Stimulated activated naive CD8-positive, alpha-beta T cell treated with anti-CD3 and anti-CD28 coated beads, Interleukin-15, Interleukin-2, amounts not matched to agents 100 ng/mL and 50 ng/mL, for 24 hours (primary cell): ENCODE results near the gene PTPRK.

Source experiments
- H3K27ac Mint-ChIP-seq: one replicate; pipeline ENCODE4 v1.8.0; 2021; ENCODE audit warnings: mild to moderate bottlenecking, mixed read lengths
- H3K27me3 Mint-ChIP-seq: one replicate; pipeline ENCODE4 v1.8.0; 2021; ENCODE audit warnings: mixed read lengths
- H3K36me3 Mint-ChIP-seq: one replicate; pipeline ENCODE4 v1.8.0; 2021; ENCODE audit warnings: low read depth, mixed read lengths
- H3K4me1 Mint-ChIP-seq: one replicate; pipeline ENCODE4 v1.8.0; 2021; ENCODE audit warnings: low read depth, mixed read lengths
- H3K4me3 Mint-ChIP-seq: one replicate; pipeline ENCODE4 v1.8.0; 2021; ENCODE audit warnings: mild to moderate bottlenecking, mixed read lengths
- H3K9me3 Mint-ChIP-seq: one replicate; pipeline ENCODE4 v1.8.0; 2021; ENCODE audit warnings: mixed read lengths

Gene PTPRK

DNA sequence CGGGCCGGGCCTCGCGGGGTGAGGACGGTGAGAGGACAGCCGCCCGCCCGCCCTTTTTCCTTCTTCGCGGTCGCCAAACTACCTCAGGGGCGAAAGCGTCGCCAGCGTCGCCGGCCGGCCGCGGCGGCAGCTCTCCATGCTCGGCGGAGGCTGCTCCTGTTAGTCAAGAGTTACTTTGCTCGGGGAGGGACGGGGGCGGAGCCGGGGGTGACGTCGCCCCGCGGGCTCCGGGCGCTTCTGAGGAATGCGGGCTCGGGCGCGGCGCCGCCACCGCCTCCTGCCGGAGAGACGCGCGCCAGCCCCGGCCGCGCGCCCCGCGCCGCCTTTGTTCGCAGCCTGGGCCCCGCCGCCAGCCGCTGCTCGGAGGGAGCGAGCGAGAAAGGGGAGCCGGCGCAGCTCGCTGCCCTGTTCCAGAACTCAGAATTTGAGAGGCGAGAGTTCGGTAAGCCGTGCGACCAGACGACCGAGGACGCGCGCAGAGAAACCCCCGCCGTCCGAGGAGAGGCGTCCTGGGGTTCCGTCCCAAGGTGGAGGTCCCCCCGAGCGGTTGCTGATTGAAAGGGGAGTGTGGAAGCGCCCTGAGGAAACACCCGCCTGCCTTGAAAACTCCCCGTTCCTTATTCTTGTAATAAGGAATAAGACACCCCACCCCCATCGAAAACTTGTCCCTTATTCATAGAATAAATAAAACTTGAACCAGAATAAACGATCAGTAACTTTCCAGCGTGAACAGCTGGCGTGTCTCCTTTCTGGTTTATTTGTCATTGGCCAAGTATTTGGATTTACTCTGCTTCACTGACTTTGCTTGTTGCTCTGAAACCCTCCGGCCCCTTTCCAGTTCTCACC lies at the start of gene PTPRK:
Gene PTPRK (minus strand): TSS at position 164 of the 846 bp plus-strand sequence. CDS start 241 bp downstream, outside the sequence.
- Mint-ChIP-seq H3K36me3 (no peaks in the 10 kb centered on the region), H3K27me3 (peaks cover 62% of the 10 kb centered on the region), H3K4me3 (peak within 1 kb of the TSS; percentile 92), H3K27ac (peak within 1 kb of the TSS; percentile 89), H3K9me3 (no peaks in the 10 kb centered on the region), H3K4me1 (peaks cover 30% of the 10 kb centered on the region)

GRCh38 chr6:128567029-128567428 lies 46.6 kb upstream of the PTPRK start:
- Mint-ChIP-seq H3K4me1 (no peaks in the 10 kb centered on the region), H3K36me3 (no peaks in the 10 kb centered on the region), H3K27ac (no peak overlapping the region), H3K4me3 (no peak overlapping the region), H3K27me3 (peaks cover 5% of the 10 kb centered on the region), H3K9me3 (no peaks in the 10 kb centered on the region)

DNA sequence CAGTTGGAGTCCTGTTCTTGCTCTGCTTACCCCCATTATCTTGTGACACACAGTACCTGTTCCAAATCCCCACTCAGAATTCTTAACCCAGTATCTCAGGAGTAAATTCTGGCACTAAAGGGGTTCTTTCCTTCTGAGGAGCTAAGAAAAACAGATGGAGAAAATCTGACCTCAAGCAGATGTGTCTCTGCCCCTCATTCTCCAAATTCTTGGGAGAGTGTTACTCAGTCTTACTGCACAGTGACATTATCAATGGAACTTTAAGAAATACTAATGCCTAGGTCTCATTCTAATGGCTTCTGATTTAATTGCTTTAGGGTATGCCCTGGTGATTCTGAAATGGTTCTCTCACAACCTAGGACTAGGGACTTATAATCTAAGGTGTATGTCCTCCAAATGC lies 40.6 kb upstream of the PTPRK start:
- Mint-ChIP-seq H3K4me1 (no peaks in the 10 kb centered on the region), H3K27me3 (peaks cover 14% of the 10 kb centered on the region), H3K36me3 (no peaks in the 10 kb centered on the region), H3K9me3 (no peaks in the 10 kb centered on the region), H3K27ac (no peak overlapping the region), H3K4me3 (no peak overlapping the region)

DNA sequence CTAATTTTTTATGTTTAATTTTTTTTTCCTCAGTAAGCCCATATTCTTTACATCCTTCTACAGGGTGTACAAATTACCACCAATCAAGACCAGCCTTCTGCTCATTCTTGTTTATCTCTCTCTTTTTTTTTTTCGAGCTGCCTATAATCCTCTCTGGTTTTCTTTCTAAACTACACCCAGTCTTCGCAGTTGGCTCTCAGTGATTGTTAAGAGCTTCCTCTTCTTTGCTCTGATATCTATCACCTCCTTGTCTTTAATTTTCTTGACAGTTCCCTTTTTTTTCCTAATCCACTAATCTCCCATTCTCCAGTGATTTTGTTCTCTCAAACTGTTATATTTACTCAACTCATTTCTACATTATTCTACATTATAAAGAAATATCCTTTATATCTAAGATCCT lies 38.5 kb upstream of the PTPRK start:
- H3K4me3 Mint-ChIP-seq = no peak overlapping the region
- peaks cover 14% of the 10 kb centered on the region for H3K27me3 Mint-ChIP-seq
- no peak overlapping the region for H3K27ac Mint-ChIP-seq
- H3K4me1 Mint-ChIP-seq = no peaks in the 10 kb centered on the region
- no peaks in the 10 kb centered on the region for H3K36me3 Mint-ChIP-seq
- H3K9me3 Mint-ChIP-seq = no peaks in the 10 kb centered on the region

GRCh38 chr6:128558021-128558420 lies 37.6 kb upstream of the PTPRK start:
- H3K36me3 Mint-ChIP-seq = no peaks in the 10 kb centered on the region
- no peaks in the 10 kb centered on the region for H3K4me1 Mint-ChIP-seq
- no peak overlapping the region for H3K27ac Mint-ChIP-seq
- peaks cover 14% of the 10 kb centered on the region for H3K27me3 Mint-ChIP-seq
- no peak overlapping the region for H3K4me3 Mint-ChIP-seq
- H3K9me3 Mint-ChIP-seq = no peaks in the 10 kb centered on the region

DNA sequence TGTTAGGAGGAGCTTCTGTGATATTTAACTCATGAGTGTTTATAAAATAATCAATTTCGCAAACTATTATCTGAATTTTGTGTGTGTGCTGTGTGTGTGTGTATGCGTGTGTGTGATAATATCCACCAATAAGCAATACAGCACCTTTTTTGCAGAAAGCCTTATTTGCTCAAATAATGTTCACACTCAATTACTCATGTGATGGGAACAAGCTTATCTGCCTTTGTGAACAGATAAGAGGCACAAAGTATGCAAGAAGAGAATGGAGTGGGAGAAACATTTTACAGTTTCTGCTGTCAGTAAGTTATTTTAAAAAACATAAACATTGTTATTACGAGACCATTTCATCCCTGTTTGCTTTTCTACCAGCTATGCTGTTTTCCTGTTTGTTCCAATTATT lies 36.7 kb upstream of the PTPRK start:
- Mint-ChIP-seq H3K27ac (no peak overlapping the region), H3K36me3 (no peaks in the 10 kb centered on the region), H3K4me3 (no peak overlapping the region), H3K27me3 (peaks cover 9% of the 10 kb centered on the region), H3K4me1 (no peaks in the 10 kb centered on the region), H3K9me3 (no peaks in the 10 kb centered on the region)

- H3K27ac Mint-ChIP-seq = no peak overlapping the region
- no peaks in the 10 kb centered on the region for H3K9me3 Mint-ChIP-seq
- no peak overlapping the region for H3K4me3 Mint-ChIP-seq
- H3K27me3 Mint-ChIP-seq = no peaks in the 10 kb centered on the region
- H3K4me1 Mint-ChIP-seq = no peaks in the 10 kb centered on the region
- no peaks in the 10 kb centered on the region for H3K36me3 Mint-ChIP-seq
These were observed 33.9 kb upstream of the PTPRK start for GRCh38 chr6:128554302-128554701.

- Mint-ChIP-seq H3K36me3 (no peaks in the 10 kb centered on the region), H3K27me3 (peaks cover 17% of the 10 kb centered on the region), H3K4me3 (no peak overlapping the region), H3K9me3 (peaks cover 2% of the 10 kb centered on the region), H3K4me1 (no peaks in the 10 kb centered on the region), H3K27ac (no peak overlapping the region)
These were observed 20.9 kb upstream of the PTPRK start for GRCh38 chr6:128541261-128541660.

GRCh38 chr6:128538763-128539162 lies 18.4 kb upstream of the PTPRK start:
- Mint-ChIP-seq H3K36me3 (no peaks in the 10 kb centered on the region), H3K9me3 (no peaks in the 10 kb centered on the region), H3K27me3 (peaks cover 22% of the 10 kb centered on the region), H3K27ac (no peak overlapping the region), H3K4me3 (no peak overlapping the region), H3K4me1 (no peaks in the 10 kb centered on the region)

- Mint-ChIP-seq H3K36me3 (no peaks in the 10 kb centered on the region), H3K4me3 (no peak overlapping the region), H3K4me1 (peaks cover 6% of the 10 kb centered on the region), H3K27me3 (peaks cover 15% of the 10 kb centered on the region), H3K27ac (no peak overlapping the region), H3K9me3 (no peaks in the 10 kb centered on the region)
These were observed 12.4 kb upstream of the PTPRK start for GRCh38 chr6:128532827-128533226.

DNA sequence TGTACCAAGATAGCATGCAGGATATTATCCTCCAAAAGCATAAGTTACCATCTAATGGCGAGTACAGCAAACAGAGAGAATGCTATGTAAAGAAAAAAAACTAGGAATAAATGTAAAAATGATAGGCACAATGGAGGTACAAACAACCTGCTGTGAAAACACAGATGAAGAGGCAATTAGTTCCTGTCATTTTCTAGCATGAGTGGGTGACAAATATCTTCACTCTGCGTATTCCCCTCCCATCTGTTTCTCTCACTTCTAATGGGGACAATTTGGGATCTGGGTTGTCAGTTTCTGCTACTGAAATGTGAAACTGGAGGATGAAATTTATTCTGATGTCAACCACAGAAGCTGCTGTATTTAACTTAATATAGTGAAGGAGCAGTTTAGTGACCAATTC lies 11.7 kb upstream of the PTPRK start:
- Mint-ChIP-seq H3K9me3 (no peaks in the 10 kb centered on the region), H3K4me1 (peaks cover 6% of the 10 kb centered on the region), H3K4me3 (no peak overlapping the region), H3K36me3 (no peaks in the 10 kb centered on the region), H3K27me3 (peaks cover 15% of the 10 kb centered on the region), H3K27ac (no peak overlapping the region)

DNA sequence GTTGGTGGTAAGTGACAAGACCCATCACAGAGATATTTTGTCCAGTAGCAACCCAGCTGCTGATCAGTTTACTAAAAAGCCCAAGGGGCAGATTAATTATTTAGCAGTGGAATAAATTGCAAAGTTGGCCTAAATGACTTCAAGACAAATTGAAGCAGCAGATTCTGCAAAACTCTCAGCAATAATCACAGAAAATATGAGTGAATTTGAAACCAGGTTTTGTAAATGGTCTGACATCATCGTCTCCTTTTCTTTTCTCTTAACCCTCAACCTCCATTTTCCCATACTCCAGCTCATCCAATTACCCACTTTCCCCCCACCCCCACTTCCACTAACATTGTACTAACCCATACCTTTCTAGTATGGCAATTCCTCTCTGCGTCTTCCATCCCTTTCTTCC lies 11.3 kb upstream of the PTPRK start:
- Mint-ChIP-seq H3K27me3 (peaks cover 20% of the 10 kb centered on the region), H3K9me3 (no peaks in the 10 kb centered on the region), H3K36me3 (no peaks in the 10 kb centered on the region), H3K27ac (no peak overlapping the region), H3K4me1 (peaks cover 6% of the 10 kb centered on the region), H3K4me3 (no peak overlapping the region)

- Mint-ChIP-seq H3K9me3 (no peaks in the 10 kb centered on the region), H3K4me1 (peaks cover 6% of the 10 kb centered on the region), H3K36me3 (no peaks in the 10 kb centered on the region), H3K27me3 (peaks cover 39% of the 10 kb centered on the region), H3K4me3 (no peak overlapping the region), H3K27ac (no peak overlapping the region)
These were observed 7.8 kb upstream of the PTPRK start for GRCh38 chr6:128528241-128528640.

DNA sequence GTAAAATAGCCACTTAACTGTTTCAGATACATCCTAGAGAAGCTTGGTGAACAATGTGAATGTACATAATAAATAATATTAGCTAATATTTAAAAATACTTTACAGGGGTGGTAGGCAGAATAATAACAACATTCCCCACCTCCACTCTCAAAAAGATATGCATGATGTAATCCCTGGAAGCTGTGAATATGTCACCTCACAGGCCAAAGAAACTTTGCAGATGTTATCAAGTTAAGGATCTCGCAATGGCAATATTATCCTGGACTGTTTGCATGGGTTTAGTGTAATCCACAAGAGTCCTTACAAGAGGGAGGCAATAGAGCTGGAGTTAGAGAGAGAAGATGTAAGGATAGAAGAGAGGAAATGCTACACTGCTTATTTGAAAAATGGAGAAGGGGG lies 7.0 kb upstream of the PTPRK start:
- H3K27me3 Mint-ChIP-seq = peaks cover 43% of the 10 kb centered on the region
- H3K36me3 Mint-ChIP-seq = no peaks in the 10 kb centered on the region
- H3K4me1 Mint-ChIP-seq = peaks cover 6% of the 10 kb centered on the region
- no peaks in the 10 kb centered on the region for H3K9me3 Mint-ChIP-seq
- no peak overlapping the region for H3K4me3 Mint-ChIP-seq
- no peak overlapping the region for H3K27ac Mint-ChIP-seq

GRCh38 chr6:128526152-128526914 lies 5.9 kb upstream of the PTPRK start:
- Mint-ChIP-seq H3K27me3 (peaks cover 50% of the 10 kb centered on the region), H3K9me3 (no peaks in the 10 kb centered on the region), H3K36me3 (no peaks in the 10 kb centered on the region), H3K4me1 (no peaks in the 10 kb centered on the region), H3K4me3 (no peak overlapping the region), H3K27ac (no peak overlapping the region)
